NT2/D1 (cell line): Measurements from ENCODE around the gene MC1R.

ENCODE experiments used
- YY1 ChIP-seq: IDR thresholded peaks from 2 replicates; pipeline ENCODE4 v1.6.1; 2011; ENCODE audit not compliant: insufficient read length, insufficient read depth
- ZNF274 ChIP-seq: IDR thresholded peaks from 2 replicates; pipeline ENCODE4 v1.6.1; 2011; ENCODE audit warnings: mild to moderate bottlenecking, low read depth, low read length

- TF ChIP-seq ZNF274 (no peak), YY1 (no peak)
These were observed 31.4 kb upstream of the MC1R start for GRCh38 chr16:89887243-89887642.
